Activated T-helper 17 cell treated with anti-CD3 and anti-CD28 coated beads, Interleukin-2, amount 50 U/mL, for 72 hours (primary cell): ENCODE results near the gene HOXB13. TPM values are rescaled to one million over a fixed set of nuclear protein-coding genes. Genes with fewer than 3 reads are reported as not detected.

ENCODE experiments used
- ATAC-seq: fragments of 150-1000 bp; cut with Tn5 transposase; replicated peaks from 2 replicates; pipeline ENCODE4 v1.10.0; 2021; ENCODE audit warnings: mild to moderate bottlenecking, moderate library complexity
- H3K27ac Mint-ChIP-seq: one replicate; pipeline ENCODE4 v1.8.0; 2022; ENCODE audit warnings: mixed read lengths
- H3K27me3 Mint-ChIP-seq: one replicate; pipeline ENCODE4 v1.8.0; 2022; ENCODE audit warnings: mixed read lengths
- H3K36me3 Mint-ChIP-seq: one replicate; pipeline ENCODE4 v1.8.0; 2022; ENCODE audit warnings: low read depth, mild to moderate bottlenecking, mixed read lengths
- H3K4me1 Mint-ChIP-seq: one replicate; pipeline ENCODE4 v1.8.0; 2022; ENCODE audit warnings: mixed read lengths
- H3K4me3 Mint-ChIP-seq: one replicate; pipeline ENCODE4 v1.8.0; 2022; ENCODE audit warnings: mild to moderate bottlenecking, mixed read lengths
- H3K9me3 Mint-ChIP-seq: one replicate; pipeline ENCODE4 v1.8.0; 2022; ENCODE audit warnings: mixed read lengths
- total RNA-seq, 2 donors: library from RNA; stranded (reverse); gene quantifications; one replicate each; pipeline ENCODE4 v1.2.3, GENCODE V29; 2022

Gene HOXB13
- total RNA-seq, 2 donors from 2014 or later = not detected

DNA sequence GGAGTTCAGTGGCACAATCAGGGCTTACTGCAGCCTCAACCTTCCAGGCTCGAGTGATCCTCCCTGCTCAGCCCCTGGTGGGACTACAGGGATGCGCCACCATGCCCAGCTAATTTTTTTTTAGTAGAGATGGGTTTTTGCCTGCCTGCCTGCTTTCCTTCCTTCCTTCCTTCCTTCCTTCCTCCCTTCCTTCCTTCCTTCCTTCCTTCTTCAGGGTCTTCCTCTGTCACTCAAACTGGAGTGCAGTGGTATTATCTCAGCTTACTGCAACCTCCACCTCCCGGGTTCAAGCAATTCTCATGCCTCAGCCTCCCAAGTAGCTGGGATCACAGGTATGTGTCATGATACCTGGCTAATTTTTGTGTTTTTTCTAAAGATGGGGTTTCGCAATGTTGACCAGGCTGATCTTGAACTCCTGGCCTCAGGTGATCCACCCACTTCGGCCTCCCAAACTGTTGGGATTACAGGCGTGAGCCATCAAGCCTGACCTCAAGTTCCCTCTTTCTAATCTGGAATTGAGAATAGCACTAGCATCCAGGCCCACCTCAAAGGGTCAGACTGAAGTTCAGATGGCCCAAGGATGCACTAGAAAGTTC lies 51.5 kb downstream of the HOXB13 start:
- Mint-ChIP-seq H3K4me3 (no peak overlapping the region), H3K4me1 (no peaks in the 10 kb centered on the region), H3K36me3 (no peaks in the 10 kb centered on the region), H3K27me3 (peaks cover 31% of the 10 kb centered on the region), H3K27ac (no peak overlapping the region), H3K9me3 (no peaks in the 10 kb centered on the region)
- no peak for ATAC-seq

Other genes with a start within 250 kb of the HOXB13 start
- gene HOXB1, start 197.7 kb downstream of the HOXB13 start, total RNA-seq = not detected
- 10 to 100 TPM in 1 of 2 donors, 1 to 10 TPM in 1; 2.0 to 15.3 TPM for gene HOXB2, start 183.6 kb downstream of the HOXB13 start, total RNA-seq
- gene HOXB4, start 150.4 kb downstream of the HOXB13 start, total RNA-seq = 1 to 10 TPM; 2.6 to 2.8 TPM
- gene HOXB3, start 138.5 kb downstream of the HOXB13 start, total RNA-seq = 1 to 10 TPM; 3.1 to 5.4 TPM
- not detected for gene HOXB5, start 135.0 kb downstream of the HOXB13 start, total RNA-seq
- under 1 TPM; 0.37 to 0.39 TPM for gene HOXB6, start 123.8 kb downstream of the HOXB13 start, total RNA-seq
- under 1 TPM in 1 of 2 donors, not detected in 1; 0.95 TPM for gene HOXB7, start 117.7 kb downstream of the HOXB13 start, total RNA-seq
- gene HOXB8, start 113.5 kb downstream of the HOXB13 start, total RNA-seq = not detected
- under 1 TPM; 0.40 to 0.58 TPM for gene HOXB9, start 102.4 kb downstream of the HOXB13 start, total RNA-seq
- not detected for gene PRAC1, start 6.2 kb downstream of the HOXB13 start, total RNA-seq
- gene PRAC2, start 5.6 kb downstream of the HOXB13 start, total RNA-seq = not detected
- not detected for gene TTLL6, start 88.5 kb upstream of the HOXB13 start, total RNA-seq
- 100 to 1,000 TPM; 101 to 130 TPM for gene CALCOCO2, start 102.3 kb upstream of the HOXB13 start, total RNA-seq
- 100 to 1,000 TPM in 1 of 2 donors, 10 to 100 TPM in 1; 71.3 to 101 TPM for gene ATP5MC1, start 164.0 kb upstream of the HOXB13 start, total RNA-seq
- gene UBE2Z, start 179.7 kb upstream of the HOXB13 start, total RNA-seq = 100 to 1,000 TPM in 1 of 2 donors, 10 to 100 TPM in 1; 88.9 to 130 TPM
- 100 to 1,000 TPM in 1 of 2 donors, 10 to 100 TPM in 1; 62.7 to 127 TPM for gene SNF8, start 216.1 kb upstream of the HOXB13 start, total RNA-seq
- not detected for gene GIP, start 239.8 kb upstream of the HOXB13 start, total RNA-seq